Hippocampal formation (tissue), 2 donors: Measurements from ENCODE around the gene GSTP1.
"Not testable (repeated sequence)": the region's sequence is repeated elsewhere in the genome, so short reads cannot be mapped to it uniquely, and the experiment has no call there.

ENCODE experiments used
- DNase-seq, 2 donors: peaks; one replicate each; lab custom pipeline; 2025; lab: John Stamatoyannopoulos, UW

Gene GSTP1

DNA sequence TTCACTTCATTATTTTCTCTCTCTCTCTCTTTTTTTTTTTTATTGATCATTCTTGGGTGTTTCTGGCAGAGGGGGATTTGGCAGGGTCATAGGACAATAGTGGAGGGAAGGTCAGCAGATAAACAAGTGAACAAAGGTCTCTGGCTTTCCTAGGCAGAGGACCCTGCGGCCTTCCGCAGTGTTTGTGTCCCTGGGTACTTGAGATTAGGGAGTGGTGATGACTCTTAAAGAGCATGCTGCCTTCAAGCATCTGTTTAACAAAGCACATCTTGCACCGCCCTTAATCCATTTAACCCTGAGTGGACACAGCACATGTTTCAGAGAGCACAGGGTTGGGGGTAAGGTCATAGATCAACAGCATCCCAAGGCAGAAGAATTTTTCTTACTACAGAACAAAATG, 13.8 kb downstream of the GSTP1 start:
- not testable (repeated sequence) for DNase-seq

DNA sequence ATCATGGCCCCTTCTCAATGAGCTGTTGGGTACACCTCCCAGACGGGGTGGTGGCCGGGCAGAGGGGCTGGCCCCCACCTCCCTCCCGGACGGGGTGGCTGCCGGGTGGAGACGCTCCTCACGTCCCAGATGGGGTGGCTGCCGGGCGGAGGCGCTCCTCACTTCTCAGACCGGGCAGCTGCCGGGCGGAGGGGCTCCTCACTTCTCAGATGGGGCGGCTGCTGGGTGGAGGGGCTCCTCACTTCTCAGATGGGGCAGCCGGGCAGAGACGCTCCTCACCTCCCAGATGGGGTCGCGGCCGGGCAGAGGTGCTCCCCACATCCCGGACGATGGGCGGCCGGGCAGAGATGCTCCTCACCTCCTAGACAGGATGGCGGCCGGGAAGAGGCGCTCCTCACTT, 14.4 kb downstream of the GSTP1 start:
- DNase-seq, result not testable (repeated sequence)

DNA sequence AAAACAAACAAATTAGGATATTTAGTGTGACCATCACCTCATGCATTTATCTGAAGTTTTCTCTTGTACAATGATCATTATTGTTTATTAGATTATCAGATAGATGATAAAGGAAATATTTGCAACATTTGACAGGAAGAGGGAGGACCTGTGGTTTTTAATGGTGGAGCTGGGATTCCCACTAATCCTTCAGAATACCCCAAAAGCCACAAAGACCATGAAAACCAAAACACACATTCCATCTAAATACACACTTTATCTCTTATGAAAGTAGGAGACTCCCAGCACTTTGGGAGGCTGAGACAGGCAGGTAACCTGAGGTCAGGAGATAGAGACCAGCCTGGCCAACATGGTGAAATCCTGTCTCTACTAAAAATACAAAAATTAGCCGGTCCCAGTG, 15.5 kb downstream of the GSTP1 start:
- no peak for DNase-seq

DNA sequence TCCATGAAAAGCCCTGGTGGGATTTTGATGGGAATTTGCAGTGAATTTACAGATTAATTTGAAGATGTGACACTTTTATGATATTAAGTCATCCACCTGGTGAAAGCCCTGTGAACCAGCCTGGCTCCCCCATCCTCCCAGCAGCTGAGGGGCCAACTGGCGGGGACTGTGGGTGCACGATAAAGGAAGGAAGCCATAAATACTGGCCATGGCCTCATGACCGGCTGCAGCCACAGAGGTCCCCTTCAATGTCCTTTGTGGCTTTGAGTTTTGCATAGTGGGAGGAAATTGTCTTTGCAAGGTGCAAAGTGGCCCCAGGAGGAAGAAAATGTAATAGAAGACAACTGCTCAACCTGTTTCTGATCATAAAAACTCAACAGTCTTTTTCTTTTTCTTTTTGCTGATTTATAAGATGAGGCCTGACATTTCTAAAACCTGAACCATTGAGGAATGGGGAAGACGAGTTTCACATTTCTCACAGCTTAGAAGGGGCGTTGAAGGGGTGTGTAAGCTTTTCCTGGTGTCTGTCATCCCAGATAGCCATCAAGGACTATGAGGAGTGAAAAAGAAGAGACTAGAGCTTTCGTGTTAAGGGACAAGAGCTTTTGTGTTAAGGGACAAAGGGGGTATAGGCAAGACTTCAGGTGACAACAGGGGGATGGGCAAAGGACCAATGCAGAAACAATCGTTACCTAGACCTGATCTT, 16.9 kb downstream of the GSTP1 start:
- DNase-seq, result no peak

DNA sequence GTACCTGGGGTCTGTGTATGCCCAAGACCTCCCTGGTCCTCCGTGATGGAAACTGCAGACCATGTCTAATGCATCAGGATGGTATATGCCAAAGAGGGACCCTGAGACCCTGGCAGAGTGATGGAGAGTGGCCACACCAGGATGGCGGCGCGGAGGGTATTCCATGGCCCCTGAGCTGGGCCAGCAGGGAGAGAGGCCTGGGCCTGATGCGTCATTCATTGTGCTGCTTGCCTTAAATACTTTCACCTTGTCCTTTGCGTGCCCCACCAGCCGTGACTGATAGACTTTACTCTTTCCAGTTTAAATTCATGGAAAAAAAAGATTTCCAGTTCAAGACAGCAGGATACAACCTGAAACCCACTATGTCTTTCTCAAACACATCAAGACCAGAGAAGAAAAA, 17.5 kb downstream of the GSTP1 start:
- DNase-seq, result no peak

DNA sequence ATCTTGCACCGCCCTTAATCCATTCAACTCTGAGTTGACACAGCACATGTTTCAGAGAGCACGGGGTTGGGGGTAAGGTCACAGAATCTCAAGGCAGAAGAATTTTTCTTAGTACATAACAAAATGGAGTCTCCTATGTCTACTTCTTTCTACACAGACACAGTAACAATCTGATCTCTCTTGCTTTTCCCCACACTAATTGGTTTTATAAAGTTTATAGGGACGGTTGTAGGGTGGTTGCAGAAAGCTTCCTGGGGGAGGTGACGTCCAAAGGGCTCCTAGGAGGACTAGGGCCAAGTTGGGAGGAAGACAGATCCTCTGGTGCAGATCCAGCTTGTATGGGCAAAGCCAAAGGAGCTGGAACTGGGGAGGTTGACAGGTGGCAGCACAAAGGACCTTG, 20.5 kb downstream of the GSTP1 start:
- DNase-seq, result not testable (repeated sequence)

DNA sequence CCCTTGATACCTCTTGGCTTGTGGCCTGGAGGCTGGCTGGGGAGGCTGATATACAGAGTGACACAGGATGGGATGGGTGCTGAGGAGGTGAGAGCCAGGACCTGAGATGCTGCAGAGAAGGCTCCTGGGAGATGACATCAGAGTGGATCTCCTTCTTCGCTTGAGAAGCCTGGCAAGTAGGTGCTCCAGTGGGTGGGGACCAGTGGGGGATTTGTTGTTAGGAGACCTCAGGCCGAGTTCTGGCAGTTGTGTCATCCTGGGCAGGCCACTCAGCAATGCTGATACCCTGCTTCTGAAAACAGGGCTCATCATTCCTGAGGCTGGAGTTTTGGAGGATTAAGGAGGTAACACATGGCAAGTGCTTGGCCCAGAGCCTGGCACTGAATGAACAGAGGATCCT, 21.2 kb downstream of the GSTP1 start:
- DNase-seq, result no peak

DNA sequence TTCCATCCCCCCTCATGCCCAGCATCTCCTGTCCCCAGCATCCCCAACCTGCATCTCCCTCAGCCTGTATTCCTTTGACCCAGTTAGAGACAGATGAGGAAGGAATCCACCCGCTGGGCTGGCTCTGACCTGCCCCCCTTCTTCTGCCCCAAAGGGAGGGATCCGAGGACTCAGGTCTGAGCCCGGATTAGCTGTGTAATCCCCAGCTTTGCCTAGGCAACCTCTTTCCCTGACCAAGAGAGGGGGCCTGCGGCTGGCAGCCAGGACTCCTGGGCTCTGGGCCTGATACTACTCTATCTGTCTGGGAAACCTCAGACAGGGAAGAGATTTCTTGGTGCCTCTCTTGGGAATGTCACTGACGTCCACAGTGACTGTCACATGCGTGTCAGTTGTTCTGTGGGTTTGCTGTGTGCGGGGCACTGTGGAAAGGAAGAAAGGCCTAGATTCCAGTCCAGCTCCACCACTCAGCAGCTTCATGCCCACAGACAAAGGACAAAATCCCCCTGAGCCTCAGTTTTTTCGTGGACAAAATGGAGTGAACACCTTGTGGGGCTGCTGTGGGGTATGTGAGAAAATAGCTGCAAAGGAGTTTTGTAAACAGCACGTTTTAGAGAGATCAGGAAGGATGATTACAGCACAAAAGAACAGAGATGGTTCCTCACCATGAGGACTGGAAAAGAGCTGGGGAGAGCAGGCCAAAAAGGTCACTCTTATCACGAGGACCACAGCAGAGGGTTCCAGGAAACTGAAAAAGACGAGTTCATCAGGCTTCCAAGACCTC, 21.8 kb downstream of the GSTP1 start:
- no peak for DNase-seq

DNA sequence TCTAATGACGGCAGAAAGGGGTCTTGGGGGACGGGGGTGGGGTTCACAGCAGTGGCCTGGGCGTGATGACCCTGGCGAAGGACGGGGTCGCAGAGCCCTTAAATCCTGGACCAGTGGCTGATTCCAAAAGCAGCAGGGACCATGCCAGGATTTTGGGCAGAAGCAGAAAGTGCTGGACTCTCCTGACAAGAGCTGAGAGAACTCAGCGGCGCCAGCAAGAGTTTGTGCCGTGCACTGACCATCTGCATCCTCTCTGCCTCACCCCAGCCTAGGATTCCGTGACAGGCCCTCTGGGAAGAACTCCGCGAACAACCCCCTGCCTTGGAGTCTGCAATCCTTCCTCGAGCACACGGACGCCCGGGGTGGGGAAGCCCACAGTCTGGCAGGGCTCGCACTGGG, 22.5 kb downstream of the GSTP1 start:
- DNase-seq, result no peak

DNA sequence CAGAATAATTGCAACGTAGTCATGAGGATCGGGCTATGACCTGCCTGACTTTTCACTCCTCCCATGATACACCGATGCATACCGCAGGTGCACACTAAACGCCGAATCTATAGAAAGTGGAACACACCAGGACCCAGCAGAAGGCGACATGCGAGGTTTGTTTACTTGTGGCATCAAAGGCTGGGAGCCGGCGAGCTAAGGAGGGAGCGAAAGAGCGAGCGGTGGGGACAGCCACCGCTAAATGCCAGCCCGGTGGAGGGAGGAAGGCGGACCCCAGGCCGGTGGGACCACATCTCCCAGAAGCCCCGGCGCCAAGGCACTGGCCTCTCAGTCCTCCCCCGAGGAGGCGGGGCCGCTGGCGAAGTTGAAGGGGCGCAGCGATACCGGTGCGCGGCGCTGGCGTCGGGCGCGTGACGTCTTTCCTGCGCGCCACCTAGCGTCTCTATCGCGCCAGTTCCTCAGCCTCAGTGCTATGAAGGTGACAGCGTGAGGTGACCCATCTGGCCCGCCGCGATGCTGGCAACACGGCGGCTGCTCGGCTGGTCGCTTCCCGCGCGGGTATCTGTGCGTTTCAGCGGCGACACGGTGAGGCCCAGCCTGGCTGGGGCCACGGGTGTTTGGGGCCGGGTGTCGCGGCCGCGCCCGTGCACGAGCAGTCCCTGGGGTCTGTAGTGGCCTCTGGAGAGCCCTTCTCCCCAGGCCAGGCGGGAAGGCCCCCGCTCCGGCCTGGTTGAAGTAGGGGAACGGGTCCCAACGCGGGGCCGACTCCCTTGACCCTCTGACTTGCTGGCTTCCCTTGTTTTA, 23.1 kb downstream of the GSTP1 start, which contains the start of gene NDUFV1:
NDUFV1 (plus strand) TSS at position 445 of the 804 bp plus-strand sequence; CDS start at position 514, 69 bp downstream.
- DNase-seq, result peak; percentile 92 to 94

DNA sequence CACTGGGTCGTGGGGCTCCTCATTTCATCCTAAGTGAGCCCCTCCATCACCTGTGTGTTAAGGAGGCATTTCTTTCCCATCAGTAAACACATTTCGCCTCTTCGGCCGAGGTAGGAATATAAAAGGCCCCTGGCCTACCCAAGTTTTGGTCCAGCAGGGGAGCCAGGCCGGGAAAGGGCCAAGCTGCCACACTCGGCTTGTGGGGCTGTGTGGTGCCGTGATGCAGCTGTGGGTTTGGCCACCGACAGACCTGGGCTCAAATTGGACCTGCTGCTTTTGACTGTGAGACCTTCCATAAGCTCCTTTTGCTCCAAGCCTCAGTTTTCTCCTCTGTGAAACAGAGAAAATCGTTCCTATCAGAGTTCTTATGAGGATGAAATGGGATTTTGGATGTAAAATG, 23.9 kb downstream of the GSTP1 start:
- no peak for DNase-seq

DNA sequence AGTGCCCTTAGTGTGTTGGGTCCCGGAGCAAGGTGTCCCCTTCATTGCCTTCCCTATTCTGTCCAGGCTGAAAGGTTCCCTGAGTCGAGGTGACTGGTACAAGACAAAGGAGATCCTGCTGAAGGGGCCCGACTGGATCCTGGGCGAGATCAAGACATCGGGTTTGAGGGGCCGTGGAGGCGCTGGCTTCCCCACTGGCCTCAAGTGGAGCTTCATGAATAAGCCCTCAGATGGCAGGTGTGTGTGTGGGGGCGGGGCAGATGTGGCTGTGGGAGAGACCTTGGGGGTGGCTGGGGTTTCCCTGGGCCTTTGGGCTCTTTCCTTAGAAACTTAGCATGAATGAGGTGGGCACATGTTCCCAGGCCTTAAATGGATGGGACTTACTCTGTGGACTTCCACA, 24.9 kb downstream of the GSTP1 start:
- no peak for DNase-seq

DNA sequence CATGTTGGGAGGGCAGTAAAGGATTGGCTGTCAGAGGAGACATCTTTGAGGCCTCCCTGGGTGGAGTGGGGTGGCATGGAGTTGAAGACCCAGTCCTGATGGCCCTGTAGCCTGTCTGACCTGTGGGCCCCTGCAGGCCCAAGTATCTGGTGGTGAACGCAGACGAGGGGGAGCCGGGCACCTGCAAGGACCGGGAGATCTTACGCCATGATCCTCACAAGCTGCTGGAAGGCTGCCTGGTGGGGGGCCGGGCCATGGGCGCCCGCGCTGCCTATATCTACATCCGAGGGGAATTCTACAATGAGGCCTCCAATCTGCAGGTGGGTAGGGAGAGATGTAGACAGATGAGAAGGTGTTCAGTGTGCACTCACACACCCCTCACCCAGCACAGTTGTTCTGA, 25.7 kb downstream of the GSTP1 start:
- DNase-seq, result no peak

DNA sequence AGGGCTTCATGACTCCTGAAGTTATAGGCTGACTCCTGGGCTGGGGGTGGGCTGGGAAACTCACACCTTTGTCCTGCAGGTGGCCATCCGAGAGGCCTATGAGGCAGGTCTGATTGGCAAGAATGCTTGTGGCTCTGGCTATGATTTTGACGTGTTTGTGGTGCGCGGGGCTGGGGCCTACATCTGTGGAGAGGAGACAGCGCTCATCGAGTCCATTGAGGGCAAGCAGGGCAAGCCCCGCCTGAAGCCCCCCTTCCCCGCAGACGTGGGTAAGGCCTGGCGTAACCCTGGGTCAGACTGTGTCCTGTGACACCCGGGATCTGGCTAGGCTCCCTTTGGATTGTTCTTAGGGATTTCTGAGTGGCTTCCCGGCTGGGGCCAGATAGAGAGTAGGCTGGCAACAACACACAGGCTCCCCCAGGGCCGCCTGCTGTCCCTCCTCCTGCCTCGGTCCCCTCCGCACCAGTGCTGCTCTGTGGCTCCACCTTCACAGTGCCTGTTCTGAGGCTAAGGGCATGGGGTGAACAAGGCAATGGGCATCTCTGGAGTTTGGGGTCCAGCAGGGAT, 26.8 kb downstream of the GSTP1 start:
- no peak for DNase-seq

DNA sequence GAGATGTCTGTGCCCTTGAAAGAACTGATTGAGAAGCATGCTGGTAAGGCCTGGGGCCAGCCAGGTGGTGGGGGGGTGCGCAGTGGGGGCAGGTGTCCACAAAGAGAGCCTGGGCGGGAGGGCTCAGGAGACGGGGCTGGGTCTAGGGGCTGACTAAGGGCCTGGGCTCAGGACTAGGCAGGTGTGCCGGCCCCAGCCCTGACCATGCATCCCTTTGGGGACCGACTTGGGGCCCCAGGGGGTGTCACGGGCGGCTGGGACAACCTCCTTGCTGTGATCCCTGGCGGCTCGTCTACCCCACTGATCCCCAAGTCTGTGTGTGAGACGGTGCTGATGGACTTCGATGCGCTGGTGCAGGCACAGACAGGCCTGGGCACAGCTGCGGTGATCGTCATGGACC, 27.6 kb downstream of the GSTP1 start:
- DNase-seq, result no peak

DNA sequence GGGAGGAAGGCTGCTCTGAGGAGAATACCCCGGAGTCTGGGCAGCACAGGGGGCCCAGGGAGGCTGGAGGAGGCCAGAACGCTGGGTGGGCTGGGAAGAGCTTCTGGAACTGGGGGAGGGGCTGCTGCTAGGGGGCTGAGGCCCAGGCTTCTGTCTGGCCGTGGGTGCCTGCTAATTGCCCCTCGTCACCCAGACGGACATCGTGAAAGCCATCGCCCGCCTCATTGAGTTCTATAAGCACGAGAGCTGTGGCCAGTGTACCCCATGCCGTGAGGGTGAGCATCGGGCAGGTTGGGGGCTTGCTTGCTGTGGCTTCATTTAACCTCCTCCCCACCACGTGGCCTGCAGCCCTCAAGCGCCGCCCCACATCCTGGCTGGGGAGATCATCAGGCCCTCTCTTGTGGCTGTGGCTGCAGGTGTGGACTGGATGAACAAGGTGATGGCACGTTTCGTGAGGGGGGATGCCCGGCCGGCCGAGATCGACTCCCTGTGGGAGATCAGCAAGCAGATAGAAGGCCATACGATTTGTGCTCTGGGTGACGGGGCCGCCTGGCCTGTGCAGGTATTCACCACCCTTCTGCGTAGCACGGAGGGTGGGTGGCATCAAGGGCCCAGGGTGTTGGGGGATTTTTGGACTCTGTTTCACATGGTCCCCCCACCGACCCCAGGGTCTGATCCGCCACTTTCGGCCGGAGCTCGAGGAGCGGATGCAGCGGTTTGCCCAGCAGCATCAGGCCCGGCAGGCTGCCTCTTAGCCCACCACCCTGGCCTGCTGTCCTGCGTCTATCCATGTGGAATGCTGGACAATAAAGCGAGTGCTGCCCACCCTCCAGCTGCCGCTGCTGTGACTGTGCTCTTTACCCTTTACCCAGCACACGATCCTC, 28.3 kb downstream of the GSTP1 start:
- DNase-seq, result no peak

DNA sequence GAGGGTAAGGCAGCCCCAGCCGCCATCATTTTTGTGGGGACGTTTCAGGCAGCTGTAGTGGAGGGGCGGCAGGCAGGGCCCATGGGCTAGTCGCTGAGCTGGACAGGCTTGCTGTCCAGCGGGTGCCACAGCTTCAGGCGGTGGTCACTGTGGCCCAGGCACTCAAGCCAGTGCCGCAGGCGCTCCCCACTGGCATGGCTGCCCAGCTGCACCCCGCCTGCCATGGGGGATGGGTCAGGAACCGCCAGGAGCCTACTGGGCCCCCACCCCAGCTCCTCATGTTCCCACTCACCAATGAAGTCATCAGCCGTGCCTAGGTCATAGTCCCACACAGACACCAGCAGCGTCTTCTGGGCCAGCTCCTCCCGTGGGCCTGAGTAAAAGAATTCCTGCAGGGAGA, 29.1 kb downstream of the GSTP1 start:
- no peak for DNase-seq

DNA sequence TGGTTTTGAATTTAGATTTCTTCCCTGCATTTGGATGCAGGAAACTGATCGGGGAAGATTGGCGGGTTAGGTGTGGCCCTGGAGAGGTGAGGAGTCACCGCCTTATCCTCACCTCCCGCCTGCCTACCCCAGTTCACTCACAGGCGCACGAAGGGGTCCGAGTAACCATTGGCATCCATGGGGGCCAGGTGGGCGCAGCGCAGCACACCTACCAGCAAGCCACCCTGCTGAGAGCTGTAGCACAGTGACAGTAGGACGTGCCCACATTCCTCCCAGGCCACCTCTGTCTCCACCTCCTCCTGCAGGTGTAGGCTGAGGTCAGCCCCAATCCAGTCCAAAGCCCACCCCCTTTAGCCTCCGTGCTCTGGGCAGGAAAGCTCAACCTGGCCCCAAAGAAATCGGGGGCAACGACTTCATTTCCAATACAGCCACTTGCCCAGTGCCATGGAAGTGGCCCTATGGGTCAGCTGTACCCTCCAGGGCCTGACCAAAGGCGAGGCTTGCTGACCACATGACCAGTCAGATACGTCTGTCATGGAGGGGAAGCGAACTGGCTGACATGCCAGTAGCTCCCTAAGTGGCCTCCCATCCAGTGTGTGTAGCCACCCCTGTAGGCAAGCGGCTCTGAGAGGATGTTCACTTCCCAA, 29.8 kb downstream of the GSTP1 start:
- no peak for DNase-seq

DNA sequence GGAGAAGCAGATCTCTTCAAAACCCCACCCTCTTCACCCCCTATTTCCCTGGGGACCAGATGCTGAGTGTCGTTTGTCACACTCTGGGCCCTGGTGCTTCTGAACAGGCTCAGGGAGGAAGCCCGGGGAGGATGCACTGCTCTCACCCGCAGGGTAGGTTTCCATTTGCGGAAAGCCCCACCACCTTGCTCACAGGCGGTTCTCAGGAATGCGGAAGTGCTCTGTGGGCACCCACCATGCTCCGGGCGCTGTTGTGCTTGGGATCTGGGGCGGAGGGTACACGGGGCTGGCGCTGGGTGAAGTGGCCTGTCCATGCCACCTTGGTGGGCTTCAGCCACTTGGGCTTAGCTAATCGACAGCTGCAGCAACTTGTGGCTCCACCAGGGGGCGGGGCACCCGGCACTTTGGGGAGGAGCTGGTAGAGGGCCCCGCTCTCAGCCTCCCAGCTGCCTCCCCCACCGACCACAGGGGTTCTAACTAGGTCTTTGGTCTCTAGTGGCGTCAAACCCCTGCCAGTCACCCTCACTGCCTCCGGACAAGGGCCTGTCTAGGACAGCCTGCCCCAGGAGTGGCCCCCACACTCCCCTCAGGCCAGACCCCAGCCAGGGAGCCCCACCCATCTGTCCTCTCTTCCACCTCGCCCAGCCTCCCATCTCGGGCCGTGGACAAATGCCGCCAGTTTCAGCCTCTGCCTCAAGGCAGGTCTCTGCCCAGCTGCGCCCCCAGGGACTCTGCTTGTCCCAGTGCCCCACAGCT, 30.5 kb downstream of the GSTP1 start:
- DNase-seq, result no peak
